Retinal pigment epithelial cell (primary cell): Measurements from ENCODE around the gene PLA2G4F.

Experiments
- DNase-seq: peaks from one replicate; pipeline ENCODE4 v3.0.0-alpha.2; 2010; ENCODE audit warnings: low read depth
- H3K4me3 ChIP-seq: 2 replicates; pipeline ENCODE4 v1.5.1; 2011; ENCODE audit warnings: mild to moderate bottlenecking, low read length, control low read depth, moderate library complexity
- CTCF ChIP-seq: conservative IDR thresholded peaks from 2 replicates; pipeline ENCODE4 v1.5.1; 2011; ENCODE audit warnings: low read depth, low read length, control low read depth, inconsistent platforms

The PLA2G4F gene

GRCh38 chr15:42149493-42150218 lies 6.8 kb downstream of the PLA2G4F start:
- no peak for DNase-seq
- TF ChIP-seq CTCF = no peak
- H3K4me3 ChIP-seq = no peak overlapping the region

- H3K4me3 ChIP-seq = no peak overlapping the region
- TF ChIP-seq CTCF = no peak
- DNase-seq = no peak
Observed at GRCh38 chr15:42148808-42149492, 7.5 kb downstream of the PLA2G4F start.

- no peak overlapping the region for H3K4me3 ChIP-seq
- DNase-seq = no peak
- TF ChIP-seq CTCF = no peak
Observed at GRCh38 chr15:42147431-42147735, 9.1 kb downstream of the PLA2G4F start.

GRCh38 chr15:42146551-42147430 lies 9.6 kb downstream of the PLA2G4F start:
- DNase-seq = no peak
- no peak for TF ChIP-seq CTCF
- H3K4me3 ChIP-seq = no peak overlapping the region

- no peak for TF ChIP-seq CTCF
- no peak for DNase-seq
- H3K4me3 ChIP-seq = no peak overlapping the region
Observed at GRCh38 chr15:42145546-42146455, 10.6 kb downstream of the PLA2G4F start.

- no peak for TF ChIP-seq CTCF
- no peak for DNase-seq
Observed at GRCh38 chr15:42144841-42145375, 11.5 kb downstream of the PLA2G4F start.

More at GRCh38 chr15:42144841-42145375, 11.5 kb downstream of the PLA2G4F start:
- H3K4me3 ChIP-seq = no peak overlapping the region
